Esophagus muscularis mucosa (tissue), 3 donors: Measurements from ENCODE around the gene MAGI2.

Experiments
- POLR2A ChIP-seq: fragments of 450-650 bp; IDR thresholded peaks from one replicate; pipeline ENCODE4 v1.6.1; 2017; ENCODE audit warnings: antibody characterized with exemption, moderate library complexity, mild to moderate bottlenecking, low read depth
- TF ChIP-seq, protein P1 (sequence below), 3 experiments: fragments of 200-600 bp in 2 of 3; fragments of 450-650 bp in 1 of 3; sonication (generic) in 2 of 3; IDR thresholded peaks; one replicate each; pipeline ENCODE4 v1.5.1; 2017 to 2019; ENCODE audit warnings: antibody characterized with exemption in 3 of 3, mild to moderate bottlenecking in 2 of 3, moderate library complexity in 1 of 3

DNA sequence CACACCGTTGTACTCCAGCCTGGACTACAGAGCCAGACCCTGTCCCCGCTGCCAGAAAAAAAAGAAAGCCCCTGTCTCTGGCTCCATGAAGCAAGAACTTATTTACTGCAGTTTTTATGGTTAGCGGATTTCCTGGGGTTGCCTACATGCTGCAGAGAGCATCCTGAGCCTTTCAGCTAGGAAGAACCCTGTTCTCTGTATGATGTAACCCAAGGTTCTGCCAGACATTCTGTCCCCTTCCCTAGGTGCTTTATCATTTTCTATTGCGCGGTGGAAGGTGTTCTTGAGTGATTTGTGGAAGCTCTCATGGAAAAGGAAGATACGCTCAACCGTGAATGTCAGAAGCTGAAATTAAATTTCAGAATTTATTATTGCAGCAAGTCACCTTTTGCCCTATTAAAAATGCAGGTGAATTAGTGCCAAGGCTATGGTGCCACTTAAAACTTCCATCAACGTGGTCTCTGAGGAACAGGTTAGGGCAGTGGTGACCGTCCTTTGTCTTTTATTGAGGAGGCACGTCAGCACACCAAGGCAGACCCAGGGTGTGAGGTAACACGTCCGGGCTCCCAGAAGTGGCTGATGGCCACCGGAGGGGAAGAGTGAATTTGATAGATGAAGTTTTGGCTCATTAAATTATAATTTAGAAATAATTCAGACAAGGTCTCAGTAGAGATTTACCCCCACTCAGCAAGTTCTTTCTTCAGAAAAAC is 1381.8 kb downstream of the MAGI2 start:
- TF ChIP-seq, protein P1, sequence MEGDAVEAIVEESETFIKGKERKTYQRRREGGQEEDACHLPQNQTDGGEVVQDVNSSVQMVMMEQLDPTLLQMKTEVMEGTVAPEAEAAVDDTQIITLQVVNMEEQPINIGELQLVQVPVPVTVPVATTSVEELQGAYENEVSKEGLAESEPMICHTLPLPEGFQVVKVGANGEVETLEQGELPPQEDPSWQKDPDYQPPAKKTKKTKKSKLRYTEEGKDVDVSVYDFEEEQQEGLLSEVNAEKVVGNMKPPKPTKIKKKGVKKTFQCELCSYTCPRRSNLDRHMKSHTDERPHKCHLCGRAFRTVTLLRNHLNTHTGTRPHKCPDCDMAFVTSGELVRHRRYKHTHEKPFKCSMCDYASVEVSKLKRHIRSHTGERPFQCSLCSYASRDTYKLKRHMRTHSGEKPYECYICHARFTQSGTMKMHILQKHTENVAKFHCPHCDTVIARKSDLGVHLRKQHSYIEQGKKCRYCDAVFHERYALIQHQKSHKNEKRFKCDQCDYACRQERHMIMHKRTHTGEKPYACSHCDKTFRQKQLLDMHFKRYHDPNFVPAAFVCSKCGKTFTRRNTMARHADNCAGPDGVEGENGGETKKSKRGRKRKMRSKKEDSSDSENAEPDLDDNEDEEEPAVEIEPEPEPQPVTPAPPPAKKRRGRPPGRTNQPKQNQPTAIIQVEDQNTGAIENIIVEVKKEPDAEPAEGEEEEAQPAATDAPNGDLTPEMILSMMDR (IDR thresholded peaks at IDR 0.05) = no peak
- no peak for TF ChIP-seq POLR2A
